ENCODE data around the gene IKZF2. TPM values are rescaled to one million over a fixed set of nuclear protein-coding genes. Genes with fewer than 3 reads are reported as not detected.

Gene IKZF2
- total RNA-seq, 2 donors from 2014 or later: 4.5 to 4.8 TPM

DNA sequence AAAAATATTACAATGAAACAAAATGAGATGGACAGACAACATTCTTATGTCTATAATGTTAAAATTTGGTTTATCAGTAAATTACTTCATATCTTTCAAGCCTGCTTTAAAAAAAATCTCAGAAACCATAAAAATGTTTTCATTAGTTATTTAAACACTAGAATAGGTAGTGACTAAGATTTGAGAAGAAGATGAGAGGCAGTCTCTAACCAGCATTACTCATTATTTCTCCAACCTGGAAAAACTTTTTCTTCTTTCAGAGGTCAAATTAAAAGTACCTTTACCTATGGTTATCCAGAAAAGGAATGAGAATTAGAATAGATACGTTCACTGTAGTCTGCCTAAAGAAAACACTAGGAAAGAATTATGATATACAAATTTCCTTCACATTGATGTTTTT lies 50.3 kb downstream of the IKZF2 start:
- DNase-seq: no peak
- H3K4me1 ChIP-seq: no peaks in the 10 kb centered on the region
- intact Hi-C loops (cut with DNase I): no loop called here
- H3K9me3 ChIP-seq: no peaks in the 10 kb centered on the region
- no peak overlapping the region for H3K9ac ChIP-seq (ENCODE audit: low read depth in 2 of 2, low read length in 2 of 2)
- no peak overlapping the region for H3K27ac ChIP-seq
- no peaks in the 10 kb centered on the region for H3K36me3 ChIP-seq
- H3K27me3 ChIP-seq: no peaks in the 10 kb centered on the region
- no peak for TF ChIP-seq CTCF (IDR thresholded peaks at IDR 0.05)
- H3K4me3 ChIP-seq: no peak overlapping the region

- no peaks in the 10 kb centered on the region for H3K36me3 ChIP-seq
- DNase-seq: no peak
- intact Hi-C loops (cut with DNase I): no loop called here
- no peak overlapping the region for H3K9ac ChIP-seq (ENCODE audit: low read depth in 2 of 2, low read length in 2 of 2)
- TF ChIP-seq CTCF (IDR thresholded peaks at IDR 0.05): no peak
- no peak overlapping the region for H3K27ac ChIP-seq
- no peaks in the 10 kb centered on the region for H3K27me3 ChIP-seq
- H3K4me1 ChIP-seq: no peaks in the 10 kb centered on the region
- H3K4me3 ChIP-seq: no peak overlapping the region
- no peaks in the 10 kb centered on the region for H3K9me3 ChIP-seq
Measured at GRCh38 chr2:213098612-213099011, 52.8 kb downstream of the IKZF2 start.

- no peaks in the 10 kb centered on the region for H3K4me1 ChIP-seq
- no peak overlapping the region for H3K27ac ChIP-seq
- H3K27me3 ChIP-seq: no peaks in the 10 kb centered on the region
- H3K36me3 ChIP-seq: no peaks in the 10 kb centered on the region
- H3K4me3 ChIP-seq: no peak overlapping the region
- H3K9me3 ChIP-seq: no peaks in the 10 kb centered on the region
- intact Hi-C loops (cut with DNase I): no loop called here
- H3K9ac ChIP-seq (ENCODE audit: low read depth in 2 of 2, low read length in 2 of 2): no peak overlapping the region
- no peak for DNase-seq
- TF ChIP-seq CTCF (IDR thresholded peaks at IDR 0.05): no peak
Measured at GRCh38 chr2:213091765-213092164, 59.6 kb downstream of the IKZF2 start.

GRCh38 chr2:213090772-213091171 lies 60.6 kb downstream of the IKZF2 start:
- no peak for TF ChIP-seq CTCF (IDR thresholded peaks at IDR 0.05)
- H3K36me3 ChIP-seq: no peaks in the 10 kb centered on the region
- no peak overlapping the region for H3K4me3 ChIP-seq
- H3K27ac ChIP-seq: no peak overlapping the region
- no peaks in the 10 kb centered on the region for H3K4me1 ChIP-seq
- no peaks in the 10 kb centered on the region for H3K9me3 ChIP-seq
- intact Hi-C loops (cut with DNase I): no loop called here
- H3K27me3 ChIP-seq: no peaks in the 10 kb centered on the region
- DNase-seq: no peak
- H3K9ac ChIP-seq (ENCODE audit: low read depth in 2 of 2, low read length in 2 of 2): no peak overlapping the region

GRCh38 chr2:213089438-213089837 lies 62.0 kb downstream of the IKZF2 start:
- DNase-seq: no peak

More at GRCh38 chr2:213089438-213089837, 62.0 kb downstream of the IKZF2 start:
- no peaks in the 10 kb centered on the region for H3K4me1 ChIP-seq
- H3K27me3 ChIP-seq: no peaks in the 10 kb centered on the region
- H3K4me3 ChIP-seq: no peak overlapping the region
- H3K9me3 ChIP-seq: no peaks in the 10 kb centered on the region
- H3K9ac ChIP-seq (ENCODE audit: low read depth in 2 of 2, low read length in 2 of 2): no peak overlapping the region
- no peaks in the 10 kb centered on the region for H3K36me3 ChIP-seq
- intact Hi-C loops (cut with DNase I): no loop called here
- TF ChIP-seq CTCF (IDR thresholded peaks at IDR 0.05): no peak
- no peak overlapping the region for H3K27ac ChIP-seq
